Peyer's patch (tissue), 4 donors: ENCODE measurements around the gene IPP.

Source experiments
- CTCF ChIP-seq, 6 experiments: fragments of 450-650 bp in 4 of 6; fragments of 200-600 bp in 2 of 6; sonication (generic) in 1 of 6; IDR thresholded peaks; one replicate each; pipeline ENCODE4 v1.5.1; 2017 to 2019; ENCODE audit warnings: antibody characterized with exemption in 6 of 6, mild to moderate bottlenecking in 3 of 6, moderate library complexity in 1 of 6
- POLR2A ChIP-seq, 2 donors: fragments of 450-650 bp; IDR thresholded peaks; one replicate each; pipeline ENCODE4 v1.5.1; 2017; ENCODE audit warnings: antibody characterized with exemption in 2 of 2, mild to moderate bottlenecking in 2 of 2, moderate library complexity in 2 of 2

- TF ChIP-seq CTCF (IDR thresholded peaks at IDR 0.05): no peak
- TF ChIP-seq POLR2A (IDR thresholded peaks at IDR 0.05): no peak
Measured at GRCh38 chr1:45752014-45752413, 1.6 kb upstream of the IPP start.
